Right lobe of liver (tissue), 4 donors: ENCODE measurements around the gene STX3.

ENCODE experiments used
- POLR2A ChIP-seq: fragments of 450-650 bp; IDR thresholded peaks from one replicate; pipeline ENCODE4 v1.6.1; 2017; ENCODE audit warnings: antibody characterized with exemption, mild to moderate bottlenecking
- TF ChIP-seq, protein P1 (sequence below), 4 donors: fragments of 200-600 bp in 3 of 4; fragments of 450-650 bp in 1 of 4; IDR thresholded peaks; one replicate each; pipeline versions ENCODE4 v1.5.1 to v1.8.0; 2016 to 2022; ENCODE audit warnings: antibody characterized with exemption in 4 of 4, mild to moderate bottlenecking in 2 of 4
- donor health status: DM: no; HTN: no; CAD: no.
- donor health status: DM: no; HTN: no; CAD: no.
- donor health status: DM: no; HTN: yes; CAD: no.

DNA sequence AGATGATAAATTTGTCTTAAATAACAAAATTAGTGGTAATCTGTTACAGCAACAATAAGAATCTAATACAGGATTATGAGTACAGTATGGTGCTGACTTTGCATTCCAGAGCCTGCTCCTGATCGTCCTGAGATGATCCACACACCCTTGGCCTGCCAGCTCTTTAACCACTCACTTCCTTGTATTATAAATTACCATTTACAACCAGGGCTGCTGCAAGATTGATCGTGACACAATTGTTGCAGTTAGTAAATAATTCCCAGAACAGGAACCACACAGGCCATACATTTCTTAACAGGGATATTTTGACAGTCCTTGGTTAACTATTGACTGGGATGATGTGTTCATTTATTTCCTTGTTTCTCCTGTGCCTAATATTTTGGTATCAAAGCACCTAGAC is 94.0 kb downstream of the STX3 start:
- TF ChIP-seq, protein P1, sequence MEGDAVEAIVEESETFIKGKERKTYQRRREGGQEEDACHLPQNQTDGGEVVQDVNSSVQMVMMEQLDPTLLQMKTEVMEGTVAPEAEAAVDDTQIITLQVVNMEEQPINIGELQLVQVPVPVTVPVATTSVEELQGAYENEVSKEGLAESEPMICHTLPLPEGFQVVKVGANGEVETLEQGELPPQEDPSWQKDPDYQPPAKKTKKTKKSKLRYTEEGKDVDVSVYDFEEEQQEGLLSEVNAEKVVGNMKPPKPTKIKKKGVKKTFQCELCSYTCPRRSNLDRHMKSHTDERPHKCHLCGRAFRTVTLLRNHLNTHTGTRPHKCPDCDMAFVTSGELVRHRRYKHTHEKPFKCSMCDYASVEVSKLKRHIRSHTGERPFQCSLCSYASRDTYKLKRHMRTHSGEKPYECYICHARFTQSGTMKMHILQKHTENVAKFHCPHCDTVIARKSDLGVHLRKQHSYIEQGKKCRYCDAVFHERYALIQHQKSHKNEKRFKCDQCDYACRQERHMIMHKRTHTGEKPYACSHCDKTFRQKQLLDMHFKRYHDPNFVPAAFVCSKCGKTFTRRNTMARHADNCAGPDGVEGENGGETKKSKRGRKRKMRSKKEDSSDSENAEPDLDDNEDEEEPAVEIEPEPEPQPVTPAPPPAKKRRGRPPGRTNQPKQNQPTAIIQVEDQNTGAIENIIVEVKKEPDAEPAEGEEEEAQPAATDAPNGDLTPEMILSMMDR (IDR thresholded peaks at IDR 0.05): no peak
- TF ChIP-seq POLR2A: no peak
